NCI-H82 treated with DMSO at 0.1 percent for 48 hours (cell line): ENCODE data around the gene CLK2.
"Not testable (repeated sequence)": the region's sequence is repeated elsewhere in the genome, so short reads cannot be mapped to it uniquely, and the experiment has no call there.

ENCODE experiments used
- DNase-seq: peaks from one replicate; lab custom pipeline; 2025; ENCODE audit not compliant: unreplicated experiment; lab: John Stamatoyannopoulos, UW

CLK2 gene

DNA sequence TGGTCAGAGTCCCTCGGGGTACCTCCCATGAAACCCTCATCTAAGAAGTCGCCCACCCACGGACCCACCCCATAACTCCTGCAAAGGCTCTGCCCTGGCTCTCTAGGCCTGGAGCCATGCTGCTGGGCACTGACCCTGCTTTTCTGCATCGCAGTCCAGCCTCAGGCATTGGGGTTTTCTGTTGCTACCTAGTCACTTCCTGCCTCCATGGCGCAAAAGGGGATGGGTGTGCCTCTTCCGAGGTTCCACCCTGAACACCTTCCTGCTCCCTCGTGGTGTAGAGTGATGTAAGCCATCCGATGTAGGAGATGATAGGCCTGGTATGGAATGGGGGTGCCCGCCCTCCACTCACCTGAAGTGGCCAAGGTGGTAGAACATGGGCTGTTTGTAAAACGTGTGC lies 58.6 kb downstream of the CLK2 start:
- not testable (repeated sequence) for DNase-seq
